Keratinocyte (primary cell): ENCODE data around the gene SLC30A1. TPM values are rescaled to one million over a fixed set of nuclear protein-coding genes. Genes with fewer than 3 reads are reported as not detected.

Experiments used
- DNase-seq: peaks from one replicate; pipeline ENCODE4 v3.0.0-alpha.2; 2011; ENCODE audit warnings: low read depth, missing footprints, low spot score
- FAIRE-seq: peaks from 2 replicates; lab custom pipeline; 2011; peaks lifted over from hg19 to GRCh38; lab: Jason Lieb, UNC
- H2AFZ ChIP-seq: 2 replicates; pipeline ENCODE4 v1.6.0; 2012; ENCODE audit warnings: low read length, control low read depth, inconsistent platforms; ENCODE audit not compliant: control insufficient read depth
- H3K27ac ChIP-seq: 2 replicates; pipeline ENCODE4 v1.5.1; 2011; ENCODE audit warnings: low read length; ENCODE audit not compliant: control insufficient read depth, insufficient read depth
- H3K27me3 ChIP-seq: 3 replicates; pipeline ENCODE4 v1.6.0; 2011; ENCODE audit warnings: low read length; ENCODE audit not compliant: control insufficient read depth, insufficient read depth; ENCODE audit errors: extremely low read depth
- H3K36me3 ChIP-seq, 2 experiments: 2 replicates in 1 of 2; 3 replicates in 1 of 2; pipeline ENCODE4 v1.5.1; 2011; ENCODE audit warnings: low read length in 2 of 2, mild to moderate bottlenecking in 1 of 2; ENCODE audit not compliant: control insufficient read depth in 2 of 2, insufficient read depth in 2 of 2; ENCODE audit errors: extremely low read depth in 1 of 2
- H3K4me1 ChIP-seq: 3 replicates; pipeline ENCODE4 v1.5.1; 2011; ENCODE audit warnings: low read length; ENCODE audit not compliant: control insufficient read depth, insufficient read depth; ENCODE audit errors: extremely low read depth
- H3K4me2 ChIP-seq: 3 replicates; pipeline ENCODE4 v1.6.0; 2011; ENCODE audit warnings: low read depth, low read length; ENCODE audit not compliant: control insufficient read depth, insufficient read depth; ENCODE audit errors: extremely low read depth
- H3K4me3 ChIP-seq, 3 experiments: fragments of 200-600 bp in 1 of 3; sonication (generic) in 1 of 3; 2 replicates in 2 of 3; 3 replicates in 1 of 3; pipeline ENCODE4 v1.5.1; 2011 to 2016; ENCODE audit warnings: low read length in 3 of 3, mild to moderate bottlenecking in 3 of 3, control low read depth in 2 of 3, inconsistent platforms in 1 of 3, low read depth in 1 of 3, mixed read lengths in 1 of 3, mixed run types in 1 of 3, moderate library complexity in 1 of 3; ENCODE audit not compliant: control insufficient read depth in 2 of 3, insufficient read depth in 2 of 3; ENCODE audit errors: extremely low read depth in 1 of 3
- H3K79me2 ChIP-seq: 2 replicates; pipeline ENCODE4 v1.6.0; 2012; ENCODE audit warnings: low read length; ENCODE audit not compliant: control insufficient read depth, insufficient read depth
- H3K9ac ChIP-seq: 3 replicates; pipeline ENCODE4 v1.6.0; 2011; ENCODE audit warnings: low read length; ENCODE audit not compliant: control insufficient read depth, insufficient read depth; ENCODE audit errors: extremely low read depth
- H3K9me1 ChIP-seq: 3 replicates; pipeline ENCODE4 v1.6.0; 2011; ENCODE audit warnings: low read length; ENCODE audit not compliant: control insufficient read depth, insufficient read depth; ENCODE audit errors: extremely low read depth
- H3K9me3 ChIP-seq: 2 replicates; pipeline ENCODE4 v1.5.1; 2012; ENCODE audit warnings: low read depth, low read length; ENCODE audit not compliant: control insufficient read depth
- H4K20me1 ChIP-seq: 3 replicates; pipeline ENCODE4 v1.6.0; 2011; ENCODE audit warnings: low read length; ENCODE audit not compliant: control insufficient read depth, insufficient read depth; ENCODE audit errors: extremely low read depth
- CTCF ChIP-seq, 3 experiments: IDR thresholded peaks in 1 of 3; conservative IDR thresholded peaks in 1 of 3; optimal IDR thresholded peaks in 1 of 3; 2 replicates in 2 of 3; 3 replicates in 1 of 3; pipeline versions ENCODE3 to v1.5.1; 2011; ENCODE audit warnings: low read length in 3 of 3, mild to moderate bottlenecking in 3 of 3, moderate library complexity in 2 of 3, control low read depth in 1 of 3, inconsistent platforms in 1 of 3; ENCODE audit not compliant: insufficient read depth in 2 of 3; ENCODE audit errors: extremely low read depth in 1 of 3
- EZH2 ChIP-seq: IDR thresholded peaks from one replicate; pipeline ENCODE4 v1.6.1; 2012; ENCODE audit warnings: inconsistent platforms, mild to moderate bottlenecking, low read length, moderate library complexity
- dilution Hi-C: fragments of 300-500 bp; cut with MboI; formaldehyde crosslinking; loops from one replicate; pipeline ENCODE4 v1.7.0; 2020; ENCODE audit warnings: low sequenced_read_pairs; ENCODE audit not compliant: extremely low pct_ligation_motif_present
- polyA plus RNA-seq, 5 experiments: library from polyadenylated mRNA; depleted of rRNA in 3 of 5; stranded (reverse) in 3 of 5; stranded (forward) in 1 of 5; unstranded in 1 of 5; fragments of >200 nt; gene quantifications; 1 replicate in 1 of 5; 2 replicates in 3 of 5; 3 replicates in 1 of 5; pipeline versions ENCODE4 v1.2.1 to v1.2.3, GENCODE V29; 2011 to 2012; ENCODE audit warnings: missing spikeins in 2 of 5, low read depth in 1 of 5, low replicate concordance in 1 of 5

SLC30A1 gene
- polyA plus RNA-seq, 1 donor (not counting 4 experiments of a cell fraction or from before 2014, with no cell fraction given), result 17.2 TPM

- H3K79me2 ChIP-seq, result no peaks in the 10 kb centered on the region
- FAIRE-seq (no peak), DNase-seq (no peak)
- TF ChIP-seq CTCF (optimal IDR thresholded peaks at IDR 0.05 in 1 of 3, IDR thresholded peaks at IDR 0.05 in 1 of 3, conservative IDR thresholded peaks at IDR 0.05 in 1 of 3; ENCODE audit: extremely low read depth in 1 of 3, insufficient read depth in 2 of 3, low read length in 3 of 3) (no peak), EZH2 (no peak)
- H3K4me1 ChIP-seq, result no peaks in the 10 kb centered on the region
- no peaks in the 10 kb centered on the region for H4K20me1 ChIP-seq
- H3K9ac ChIP-seq, result no peak overlapping the region
- H3K4me3 ChIP-seq, result no peak overlapping the region
- H3K9me3 ChIP-seq, result no peaks in the 10 kb centered on the region
- no peaks in the 10 kb centered on the region for H3K9me1 ChIP-seq
- no peak overlapping the region for H3K4me2 ChIP-seq
- no peak overlapping the region for H2AFZ ChIP-seq
- H3K27me3 ChIP-seq, result peaks cover 4% of the 10 kb centered on the region
- dilution Hi-C loops, result no loop called here
- H3K36me3 ChIP-seq, result no peaks in the 10 kb centered on the region
- H3K27ac ChIP-seq, result no peak overlapping the region
Measured at GRCh38 chr1:211566431-211567025, 12.4 kb downstream of the SLC30A1 start.

- Histone ChIP-seq H2AFZ (no peak overlapping the region), H3K79me2 (no peaks in the 10 kb centered on the region), H3K9me3 (no peaks in the 10 kb centered on the region), H3K4me2 (no peak overlapping the region), H3K9me1 (no peaks in the 10 kb centered on the region), H3K4me3 (no peak overlapping the region), H3K36me3 (no peaks in the 10 kb centered on the region), H3K27ac (no peak overlapping the region), H3K4me1 (no peaks in the 10 kb centered on the region), H4K20me1 (no peaks in the 10 kb centered on the region), H3K9ac (no peak overlapping the region), H3K27me3 (peaks cover 4% of the 10 kb centered on the region)
- dilution Hi-C loops, result no loop called here
- no peak for DNase-seq
- TF ChIP-seq EZH2 (no peak), CTCF (optimal IDR thresholded peaks at IDR 0.05 in 1 of 3, IDR thresholded peaks at IDR 0.05 in 1 of 3, conservative IDR thresholded peaks at IDR 0.05 in 1 of 3; ENCODE audit: extremely low read depth in 1 of 3, insufficient read depth in 2 of 3, low read length in 3 of 3) (no peak)
- no peak for FAIRE-seq
Measured at GRCh38 chr1:211564084-211564483, 14.9 kb downstream of the SLC30A1 start.
